ENCODE measurements around the gene PLCL2. TPM values are rescaled to one million over a fixed set of nuclear protein-coding genes. Genes with fewer than 3 reads are reported as not detected.

The PLCL2 gene
- total and polyA plus RNA-seq, 2 donors (not counting 1 experiment from before 2014, with no cell fraction given): 4.0 to 11.9 TPM

DNA sequence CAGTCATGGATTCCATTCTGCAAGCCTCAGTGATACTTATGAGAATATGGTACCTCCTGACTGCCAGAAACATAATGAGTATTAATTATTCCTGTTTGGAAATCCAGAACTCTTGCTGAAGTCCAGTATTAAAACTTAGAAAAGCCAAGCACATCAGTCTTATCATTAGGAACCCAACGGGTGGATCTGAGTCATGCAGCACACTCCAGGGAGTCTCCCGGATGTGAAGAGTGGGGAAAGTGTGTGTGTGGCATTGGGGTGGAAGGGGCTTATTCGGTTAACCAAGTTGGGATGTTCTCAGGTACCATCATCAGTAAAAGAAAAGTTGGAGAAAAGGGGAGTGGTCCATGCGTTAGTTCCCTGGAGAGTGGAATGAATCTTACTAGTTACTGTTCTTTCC, 181.1 kb downstream of the PLCL2 start:
- Histone ChIP-seq H4K20me1 (ENCODE audit: control insufficient read depth, extremely low read depth, insufficient read depth, low read length) (no peaks in the 10 kb centered on the region), H2AFZ (ENCODE audit: low read length) (no peak overlapping the region), H3K9ac (ENCODE audit: insufficient read depth, low read length) (no peak overlapping the region), H3K4me2 (ENCODE audit: extremely low read depth, insufficient read depth, low read length) (no peak overlapping the region), H3K9me3 (ENCODE audit: control insufficient read depth, insufficient read depth, low read depth, low read length) (no peaks in the 10 kb centered on the region), H3K4me1 (ENCODE audit: control insufficient read depth, extremely low read depth, insufficient read depth, low read length) (no peaks in the 10 kb centered on the region), H3K27ac (ENCODE audit: insufficient read depth, low read length) (no peak overlapping the region), H3K4me3 (replicated peaks in 1 of 4; ENCODE audit: control extremely low read depth in 1 of 4, insufficient read depth in 1 of 4, low read depth in 3 of 4, low read length in 4 of 4) (no peak overlapping the region), H3K36me3 (ENCODE audit: control insufficient read depth, insufficient read depth, low read length) (no peaks in the 10 kb centered on the region), H3K27me3 (ENCODE audit: control insufficient read depth, insufficient read depth, low read length) (no peaks in the 10 kb centered on the region), H3K79me2 (ENCODE audit: control insufficient read depth, insufficient read depth, low read length) (no peaks in the 10 kb centered on the region)
- TF ChIP-seq, protein P1, sequence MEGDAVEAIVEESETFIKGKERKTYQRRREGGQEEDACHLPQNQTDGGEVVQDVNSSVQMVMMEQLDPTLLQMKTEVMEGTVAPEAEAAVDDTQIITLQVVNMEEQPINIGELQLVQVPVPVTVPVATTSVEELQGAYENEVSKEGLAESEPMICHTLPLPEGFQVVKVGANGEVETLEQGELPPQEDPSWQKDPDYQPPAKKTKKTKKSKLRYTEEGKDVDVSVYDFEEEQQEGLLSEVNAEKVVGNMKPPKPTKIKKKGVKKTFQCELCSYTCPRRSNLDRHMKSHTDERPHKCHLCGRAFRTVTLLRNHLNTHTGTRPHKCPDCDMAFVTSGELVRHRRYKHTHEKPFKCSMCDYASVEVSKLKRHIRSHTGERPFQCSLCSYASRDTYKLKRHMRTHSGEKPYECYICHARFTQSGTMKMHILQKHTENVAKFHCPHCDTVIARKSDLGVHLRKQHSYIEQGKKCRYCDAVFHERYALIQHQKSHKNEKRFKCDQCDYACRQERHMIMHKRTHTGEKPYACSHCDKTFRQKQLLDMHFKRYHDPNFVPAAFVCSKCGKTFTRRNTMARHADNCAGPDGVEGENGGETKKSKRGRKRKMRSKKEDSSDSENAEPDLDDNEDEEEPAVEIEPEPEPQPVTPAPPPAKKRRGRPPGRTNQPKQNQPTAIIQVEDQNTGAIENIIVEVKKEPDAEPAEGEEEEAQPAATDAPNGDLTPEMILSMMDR (conservative IDR thresholded peaks at IDR 0.05 in 1 of 2, IDR thresholded peaks at IDR 0.05 in 1 of 2; ENCODE audit: low read depth in 1 of 2, low read length in 2 of 2): no peak
- no peak for TF ChIP-seq EZH2 (IDR thresholded peaks at IDR 0.05; ENCODE audit: low read length, missing control alignments)
- no peak for DNase-seq (ENCODE audit: low read depth in 2 of 2)

DNA sequence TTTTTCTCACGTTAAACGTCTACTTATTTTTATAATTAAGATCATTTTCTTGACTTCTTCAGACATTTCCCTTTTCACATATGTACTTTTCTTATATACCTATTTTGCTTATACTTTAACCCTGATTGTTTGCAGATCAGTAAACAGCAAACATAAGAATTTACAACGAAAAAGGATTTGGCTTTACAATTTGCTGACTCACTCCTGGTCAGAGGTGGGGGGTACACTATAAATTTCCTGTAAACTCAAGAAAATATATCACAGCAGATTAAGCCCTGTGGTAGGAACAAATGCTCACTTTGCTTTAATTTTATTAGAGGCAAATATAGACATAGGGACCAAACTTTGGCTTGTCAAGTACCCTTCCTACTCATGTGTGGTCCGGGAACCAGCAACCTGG, 185.0 kb downstream of the PLCL2 start:
- no peaks in the 10 kb centered on the region for H3K79me2 ChIP-seq (ENCODE audit: control insufficient read depth, insufficient read depth, low read length)
- no peak overlapping the region for H3K9ac ChIP-seq (ENCODE audit: insufficient read depth, low read length)
- H3K4me1 ChIP-seq (ENCODE audit: control insufficient read depth, extremely low read depth, insufficient read depth, low read length): no peaks in the 10 kb centered on the region
- no peaks in the 10 kb centered on the region for H4K20me1 ChIP-seq (ENCODE audit: control insufficient read depth, extremely low read depth, insufficient read depth, low read length)
- H2AFZ ChIP-seq (ENCODE audit: low read length): no peak overlapping the region
- no peak for DNase-seq (ENCODE audit: low read depth in 2 of 2)
- no peak for TF ChIP-seq EZH2 (IDR thresholded peaks at IDR 0.05; ENCODE audit: low read length, missing control alignments)
- TF ChIP-seq, protein P1 (conservative IDR thresholded peaks at IDR 0.05 in 1 of 2, IDR thresholded peaks at IDR 0.05 in 1 of 2; ENCODE audit: low read depth in 1 of 2, low read length in 2 of 2): no peak
- H3K27me3 ChIP-seq (ENCODE audit: control insufficient read depth, insufficient read depth, low read length): no peaks in the 10 kb centered on the region
- H3K4me3 ChIP-seq (replicated peaks in 1 of 4; ENCODE audit: control extremely low read depth in 1 of 4, insufficient read depth in 1 of 4, low read depth in 3 of 4, low read length in 4 of 4): no peak overlapping the region
- H3K4me2 ChIP-seq (ENCODE audit: extremely low read depth, insufficient read depth, low read length): no peak overlapping the region
- no peaks in the 10 kb centered on the region for H3K36me3 ChIP-seq (ENCODE audit: control insufficient read depth, insufficient read depth, low read length)
- no peak overlapping the region for H3K27ac ChIP-seq (ENCODE audit: insufficient read depth, low read length)
- no peaks in the 10 kb centered on the region for H3K9me3 ChIP-seq (ENCODE audit: control insufficient read depth, insufficient read depth, low read depth, low read length)

DNA sequence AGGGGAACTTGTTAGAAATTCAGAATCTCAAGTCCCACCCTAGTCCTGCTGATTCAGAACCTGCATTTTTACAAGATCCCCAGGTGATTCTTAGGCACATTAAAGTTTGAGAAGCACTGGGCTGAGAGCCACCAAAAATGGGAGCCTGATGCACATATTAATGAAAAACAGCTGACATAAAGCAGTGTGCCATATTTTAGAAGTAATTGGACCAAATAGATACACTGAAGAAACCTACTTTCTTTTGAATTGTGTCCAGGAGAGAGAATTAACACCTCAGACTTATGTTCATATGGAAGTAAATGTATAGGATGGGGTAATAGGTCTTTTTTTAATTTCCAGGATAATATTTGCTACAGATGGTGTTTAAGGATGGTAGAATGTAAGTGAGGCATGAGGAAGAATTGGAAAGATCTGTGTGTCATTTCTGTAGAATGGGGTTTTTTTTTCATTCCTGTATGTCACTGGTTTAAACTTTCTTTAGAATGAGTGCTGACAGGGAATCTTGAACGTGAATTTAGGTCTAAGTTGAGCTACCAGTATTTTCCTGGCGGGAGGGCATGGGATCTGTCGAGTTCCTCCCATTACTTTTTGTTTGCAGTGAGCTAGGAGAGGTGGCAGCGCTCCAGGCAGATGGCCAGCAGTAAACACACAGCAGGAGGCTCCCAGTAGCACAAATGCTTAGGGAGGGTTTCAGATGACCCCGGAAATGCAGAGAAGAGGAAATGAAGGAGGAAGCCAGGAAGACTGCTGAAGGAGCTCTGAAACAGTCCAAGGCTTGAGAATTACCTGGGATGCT, 185.6 kb downstream of the PLCL2 start:
- peak overlapping the region; percentile 33 for H2AFZ ChIP-seq (ENCODE audit: low read length)
- DNase-seq (ENCODE audit: low read depth in 2 of 2): peak; percentile 11 to 69
- no peaks in the 10 kb centered on the region for H3K4me1 ChIP-seq (ENCODE audit: control insufficient read depth, extremely low read depth, insufficient read depth, low read length)
- no peak overlapping the region for H3K27ac ChIP-seq (ENCODE audit: insufficient read depth, low read length)
- H3K9ac ChIP-seq (ENCODE audit: insufficient read depth, low read length): no peak overlapping the region
- H3K4me3 ChIP-seq (replicated peaks in 1 of 4; ENCODE audit: control extremely low read depth in 1 of 4, insufficient read depth in 1 of 4, low read depth in 3 of 4, low read length in 4 of 4): no peak overlapping the region
- H3K36me3 ChIP-seq (ENCODE audit: control insufficient read depth, insufficient read depth, low read length): no peaks in the 10 kb centered on the region
- no peaks in the 10 kb centered on the region for H4K20me1 ChIP-seq (ENCODE audit: control insufficient read depth, extremely low read depth, insufficient read depth, low read length)
- no peaks in the 10 kb centered on the region for H3K27me3 ChIP-seq (ENCODE audit: control insufficient read depth, insufficient read depth, low read length)
- no peaks in the 10 kb centered on the region for H3K79me2 ChIP-seq (ENCODE audit: control insufficient read depth, insufficient read depth, low read length)
- TF ChIP-seq EZH2 (IDR thresholded peaks at IDR 0.05; ENCODE audit: low read length, missing control alignments): no peak
- TF ChIP-seq, protein P1 (conservative IDR thresholded peaks at IDR 0.05 in 1 of 2, IDR thresholded peaks at IDR 0.05 in 1 of 2; ENCODE audit: low read depth in 1 of 2, low read length in 2 of 2): no peak
- H3K9me3 ChIP-seq (ENCODE audit: control insufficient read depth, insufficient read depth, low read depth, low read length): no peaks in the 10 kb centered on the region
- no peak overlapping the region for H3K4me2 ChIP-seq (ENCODE audit: extremely low read depth, insufficient read depth, low read length)
